CD4-positive, CD25-positive, alpha-beta regulatory T cell (primary cell): ENCODE measurements around the gene CCER1. TPM values are rescaled to one million over a fixed set of nuclear protein-coding genes. Genes with fewer than 3 reads are reported as not detected.
A peak's percentile ranks its signal among the peaks of the same experiment; 100 is the strongest.

Source experiments
- ATAC-seq, 2 donors: fragments of 150-1000 bp; cut with Tn5 transposase; one replicate each; pipeline ENCODE4 v1.10.0; 2021; ENCODE audit warnings: low read depth in 2 of 2, moderate number of reproducible peaks in 2 of 2, moderate library complexity in 1 of 2
- DNase-seq, 3 donors: peaks; one replicate each; pipeline versions ENCODE4 v3.0.0 to v3.0.0-alpha.2; 2012 to 2022; ENCODE audit warnings: mixed read lengths in 1 of 3
- H3K27ac ChIP-seq: one replicate; pipeline ENCODE4 v1.7.0; 2013; ENCODE audit warnings: mild to moderate bottlenecking, low read length; ENCODE audit not compliant: insufficient read depth, poor library complexity, severe bottlenecking
- H3K27me3 ChIP-seq: one replicate; pipeline ENCODE4 v1.7.0; 2013; ENCODE audit warnings: low read length; ENCODE audit not compliant: control insufficient read depth, insufficient read depth
- H3K36me3 ChIP-seq: one replicate; pipeline ENCODE4 v1.7.0; 2013; ENCODE audit warnings: mild to moderate bottlenecking, low read length, moderate library complexity; ENCODE audit not compliant: control insufficient read depth, insufficient read depth
- H3K4me1 ChIP-seq: 2 replicates; pipeline ENCODE4 v1.7.0; 2013; ENCODE audit warnings: mild to moderate bottlenecking, low read length; ENCODE audit not compliant: insufficient read depth, control insufficient read depth, poor library complexity, severe bottlenecking
- H3K4me3 ChIP-seq: one replicate; pipeline ENCODE4 v1.7.0; 2013; ENCODE audit warnings: low read depth, mild to moderate bottlenecking, low read length, moderate library complexity
- H3K9me3 ChIP-seq, 2 experiments: 1 replicate in 1 of 2; 2 replicates in 1 of 2; pipeline ENCODE4 v1.7.0; 2013; ENCODE audit warnings: low read length in 2 of 2, mild to moderate bottlenecking in 1 of 2, moderate library complexity in 1 of 2; ENCODE audit not compliant: control insufficient read depth in 2 of 2
- H3K27ac Mint-ChIP-seq, 3 donors: one replicate each; pipeline ENCODE4 v1.8.0; 2020 to 2022; ENCODE audit warnings: mild to moderate bottlenecking in 3 of 3, mixed read lengths in 3 of 3, moderate library complexity in 2 of 3
- H3K27me3 Mint-ChIP-seq: one replicate; pipeline ENCODE4 v1.8.0; 2022; ENCODE audit warnings: mild to moderate bottlenecking, mixed read lengths
- H3K36me3 Mint-ChIP-seq: one replicate; pipeline ENCODE4 v1.8.0; 2020; ENCODE audit warnings: mixed read lengths
- H3K4me1 Mint-ChIP-seq, 4 donors: one replicate each; pipeline ENCODE4 v1.8.0; 2020 to 2022; ENCODE audit warnings: mixed read lengths in 4 of 4, mild to moderate bottlenecking in 1 of 4
- H3K4me3 Mint-ChIP-seq, 4 donors: one replicate each; pipeline ENCODE4 v1.8.0; 2020 to 2022; ENCODE audit warnings: mild to moderate bottlenecking in 4 of 4, mixed read lengths in 4 of 4, moderate library complexity in 3 of 4
- H3K9me3 Mint-ChIP-seq, 7 donors: one replicate each; pipeline ENCODE4 v1.8.0; 2020 to 2022; ENCODE audit warnings: mixed read lengths in 7 of 7, mild to moderate bottlenecking in 3 of 7, moderate library complexity in 2 of 7
- polyA plus RNA-seq, 4 donors: library from polyadenylated mRNA; unstranded; fragments of 300-500 nt; fragmentation: Illumina TruSeq; gene quantifications; one replicate each; pipeline ENCODE4 v1.2.3, GENCODE V29; 2021
- total RNA-seq: library from RNA; stranded (reverse); gene quantifications from one replicate; pipeline ENCODE4 v1.2.3, GENCODE V29; 2022

CCER1 gene
- total and polyA plus RNA-seq, 5 donors from 2014 or later, result not detected

- no peak for ATAC-seq
- Histone ChIP-seq H3K4me1 (no peaks in the 10 kb centered on the region), H3K27ac (no peak overlapping the region), H3K4me3 (no peak overlapping the region), H3K9me3 (no peaks in the 10 kb centered on the region), H3K27me3 (no peaks in the 10 kb centered on the region), H3K36me3 (no peaks in the 10 kb centered on the region)
- H3K4me1 Mint-ChIP-seq, result no peaks in the 10 kb centered on the region
- DNase-seq, result no peak
- H3K27ac Mint-ChIP-seq, result no peak overlapping the region
- H3K27me3 Mint-ChIP-seq, result peaks cover 11% of the 10 kb centered on the region
- no peak overlapping the region for H3K4me3 Mint-ChIP-seq
- no peaks in the 10 kb centered on the region for H3K36me3 Mint-ChIP-seq
- H3K9me3 Mint-ChIP-seq, result no peaks in the 10 kb centered on the region
Observed at GRCh38 chr12:90965204-90965603, 10.2 kb upstream of the CCER1 start.

GRCh38 chr12:90964616-90965015 lies 9.6 kb upstream of the CCER1 start:
- H3K27me3 Mint-ChIP-seq, result peaks cover 5% of the 10 kb centered on the region
- H3K9me3 ChIP-seq, result no peaks in the 10 kb centered on the region
- H3K36me3 Mint-ChIP-seq, result no peaks in the 10 kb centered on the region
- H3K27ac Mint-ChIP-seq, result no peak overlapping the region
- no peaks in the 10 kb centered on the region for H3K9me3 Mint-ChIP-seq
- ATAC-seq, result no peak
- H3K4me3 Mint-ChIP-seq, result no peak overlapping the region
- H3K4me1 Mint-ChIP-seq, result peaks cover 0 to under 1% (median 0%) of the 10 kb centered on the region in 4 donors
- no peak overlapping the region for H3K27ac ChIP-seq
- no peak overlapping the region for H3K4me3 ChIP-seq
- H3K36me3 ChIP-seq, result no peaks in the 10 kb centered on the region
- H3K27me3 ChIP-seq, result no peaks in the 10 kb centered on the region
- no peaks in the 10 kb centered on the region for H3K4me1 ChIP-seq
- no peak for DNase-seq

GRCh38 chr12:90963946-90964345 lies 9.0 kb upstream of the CCER1 start:
- Mint-ChIP-seq H3K9me3 (no peaks in the 10 kb centered on the region), H3K4me3 (no peak overlapping the region), H3K27me3 (peaks cover 5% of the 10 kb centered on the region), H3K36me3 (no peaks in the 10 kb centered on the region), H3K27ac (no peak overlapping the region), H3K4me1 (peaks cover 0 to 2% (median 0%) of the 10 kb centered on the region in 4 donors)
- Histone ChIP-seq H3K4me3 (no peak overlapping the region), H3K36me3 (no peaks in the 10 kb centered on the region), H3K27ac (no peak overlapping the region), H3K4me1 (no peaks in the 10 kb centered on the region), H3K27me3 (no peaks in the 10 kb centered on the region), H3K9me3 (no peaks in the 10 kb centered on the region)
- no peak for DNase-seq
- ATAC-seq, result no peak

- H3K27ac Mint-ChIP-seq, result no peak overlapping the region
Observed at GRCh38 chr12:90961154-90961553, 6.2 kb upstream of the CCER1 start.

GRCh38 chr12:90959538-90960139 lies 4.7 kb upstream of the CCER1 start:
- peak in 2 of 3 donors; percentile 29 to 44 for DNase-seq

More at GRCh38 chr12:90961154-90961553, 6.2 kb upstream of the CCER1 start:
- H3K27me3 Mint-ChIP-seq, result no peaks in the 10 kb centered on the region
- H3K27me3 ChIP-seq, result no peaks in the 10 kb centered on the region
- no peak overlapping the region for H3K4me3 ChIP-seq
- H3K27ac ChIP-seq, result no peak overlapping the region
- DNase-seq, result no peak
- no peaks in the 10 kb centered on the region for H3K36me3 ChIP-seq
- no peak overlapping the region for H3K4me3 Mint-ChIP-seq
- peaks cover 0 to 2% (median 0%) of the 10 kb centered on the region in 4 donors for H3K4me1 Mint-ChIP-seq
- H3K9me3 ChIP-seq, result no peaks in the 10 kb centered on the region
- no peaks in the 10 kb centered on the region for H3K36me3 Mint-ChIP-seq
- no peaks in the 10 kb centered on the region for H3K4me1 ChIP-seq
- no peak for ATAC-seq
- no peaks in the 10 kb centered on the region for H3K9me3 Mint-ChIP-seq

GRCh38 chr12:90959032-90959431 lies 4.1 kb upstream of the CCER1 start:
- ATAC-seq, result no peak
- no peaks in the 10 kb centered on the region for H3K9me3 Mint-ChIP-seq
- H3K27ac ChIP-seq, result no peak overlapping the region

More at GRCh38 chr12:90959538-90960139, 4.7 kb upstream of the CCER1 start:
- no peaks in the 10 kb centered on the region for H3K27me3 ChIP-seq
- H3K4me1 Mint-ChIP-seq, result peaks cover 0 to 2% (median 0%) of the 10 kb centered on the region in 4 donors
- H3K9me3 ChIP-seq, result no peaks in the 10 kb centered on the region
- no peak overlapping the region for H3K4me3 ChIP-seq
- no peaks in the 10 kb centered on the region for H3K9me3 Mint-ChIP-seq
- H3K27ac Mint-ChIP-seq, result no peak overlapping the region
- no peaks in the 10 kb centered on the region for H3K36me3 ChIP-seq
- H3K4me3 Mint-ChIP-seq, result no peak overlapping the region
- no peaks in the 10 kb centered on the region for H3K36me3 Mint-ChIP-seq
- peak in 1 of 2 donors; percentile 64 for ATAC-seq
- H3K4me1 ChIP-seq, result no peaks in the 10 kb centered on the region
- H3K27ac ChIP-seq, result no peak overlapping the region
- H3K27me3 Mint-ChIP-seq, result no peaks in the 10 kb centered on the region

GRCh38 chr12:90958347-90958746 lies 3.4 kb upstream of the CCER1 start:
- Histone ChIP-seq H3K36me3 (no peaks in the 10 kb centered on the region), H3K27ac (no peak overlapping the region), H3K4me1 (no peaks in the 10 kb centered on the region), H3K4me3 (no peak overlapping the region), H3K9me3 (no peaks in the 10 kb centered on the region), H3K27me3 (no peaks in the 10 kb centered on the region)
- Mint-ChIP-seq H3K9me3 (no peaks in the 10 kb centered on the region), H3K27ac (no peak overlapping the region), H3K4me3 (no peak overlapping the region), H3K27me3 (no peaks in the 10 kb centered on the region), H3K4me1 (peaks cover 0 to 2% (median 0%) of the 10 kb centered on the region in 4 donors), H3K36me3 (no peaks in the 10 kb centered on the region)
- ATAC-seq (no peak), DNase-seq (no peak)

More at GRCh38 chr12:90959032-90959431, 4.1 kb upstream of the CCER1 start:
- no peaks in the 10 kb centered on the region for H3K36me3 ChIP-seq
- H3K4me1 Mint-ChIP-seq, result peaks cover 0 to 2% (median 0%) of the 10 kb centered on the region in 4 donors
- H3K36me3 Mint-ChIP-seq, result no peaks in the 10 kb centered on the region
- H3K4me3 ChIP-seq, result no peak overlapping the region
- no peak for DNase-seq
- no peak overlapping the region for H3K4me3 Mint-ChIP-seq
- H3K27me3 ChIP-seq, result no peaks in the 10 kb centered on the region
- H3K9me3 ChIP-seq, result no peaks in the 10 kb centered on the region
- H3K4me1 ChIP-seq, result no peaks in the 10 kb centered on the region
- H3K27ac Mint-ChIP-seq, result no peak overlapping the region
- H3K27me3 Mint-ChIP-seq, result no peaks in the 10 kb centered on the region

- Mint-ChIP-seq H3K36me3 (no peaks in the 10 kb centered on the region), H3K27ac (no peak overlapping the region), H3K9me3 (no peaks in the 10 kb centered on the region), H3K27me3 (peaks cover 4% of the 10 kb centered on the region), H3K4me3 (no peak overlapping the region), H3K4me1 (no peaks in the 10 kb centered on the region)
- Histone ChIP-seq H3K9me3 (no peaks in the 10 kb centered on the region), H3K36me3 (no peaks in the 10 kb centered on the region), H3K27ac (no peak overlapping the region), H3K4me1 (no peaks in the 10 kb centered on the region), H3K27me3 (peaks cover 2% of the 10 kb centered on the region), H3K4me3 (no peak overlapping the region)
- DNase-seq, result no peak
- no peak for ATAC-seq
Observed at GRCh38 chr12:90954428-90954827, 548 bp downstream of the CCER1 start.
